GM12891 (cell line): ENCODE measurements around the gene KRTAP11-1.

Experiments
- POLR2A ChIP-seq: IDR thresholded peaks from 2 replicates; pipeline ENCODE4 v1.6.1; 2011; ENCODE audit warnings: low read depth, low read length, control low read depth
- POLR2AphosphoS5 ChIP-seq: IDR thresholded peaks from 2 replicates; pipeline ENCODE4 v1.6.1; 2011; ENCODE audit warnings: low read depth, low read length, control low read depth
- POU2F2 ChIP-seq: IDR thresholded peaks from 2 replicates; pipeline ENCODE4 v1.6.1; 2011; ENCODE audit warnings: low read depth, mild to moderate bottlenecking, control low read depth, low read length, moderate library complexity
- TAF1 ChIP-seq: IDR thresholded peaks from 2 replicates; pipeline ENCODE4 v1.6.1; 2011; ENCODE audit warnings: low read depth, low read length, control low read depth

- TF ChIP-seq POLR2A = no peak
- no peak for TF ChIP-seq POU2F2
- no peak for TF ChIP-seq POLR2AphosphoS5
- TF ChIP-seq TAF1 = no peak
Observed at GRCh38 chr21:30882866-30883597, 1.7 kb upstream of the KRTAP11-1 start.
